ENCODE results near the gene C9orf153. TPM values are rescaled to one million over a fixed set of nuclear protein-coding genes. Genes with fewer than 3 reads are reported as not detected.

Gene C9orf153
- polyA plus RNA-seq, 1 donor from 2014 or later: not detected

- Histone ChIP-seq H3K27ac (ENCODE audit: low read length) (no peak overlapping the region), H3K4me2 (ENCODE audit: low read length) (no peak overlapping the region), H3K9me3 (ENCODE audit: low read length) (no peaks in the 10 kb centered on the region), H3K79me2 (replicated peaks; ENCODE audit: insufficient read depth, low read length) (peaks cover 19% of the 10 kb centered on the region), H3F3A (ENCODE audit: insufficient read depth, low read length, poor library complexity, severe bottlenecking) (no peaks in the 10 kb centered on the region), H4K20me1 (ENCODE audit: insufficient read depth) (no peaks in the 10 kb centered on the region), H2AFZ (ENCODE audit: low read depth, low read length) (no peak overlapping the region), H3K27me3 (ENCODE audit: insufficient read depth, low read depth, low read length) (no peaks in the 10 kb centered on the region), H3K4me3 (ENCODE audit: low read length) (no peak overlapping the region), H3K9ac (ENCODE audit: low read length) (no peak overlapping the region), H3K9me2 (ENCODE audit: insufficient read depth, low read length) (no peaks in the 10 kb centered on the region), H3K36me3 (ENCODE audit: insufficient read depth, low read length) (peaks cover 16% of the 10 kb centered on the region)
- TF ChIP-seq MXI1 (conservative IDR thresholded peaks at IDR 0.05; ENCODE audit: poor library complexity, severe bottlenecking) (no peak), RAD21 (conservative IDR thresholded peaks at IDR 0.05) (no peak), POLR2AphosphoS5 (IDR thresholded peaks at IDR 0.05) (no peak), CTCF (IDR thresholded peaks at IDR 0.05; ENCODE audit: poor library complexity, severe bottlenecking) (no peak), TAF1 (IDR thresholded peaks at IDR 0.05; ENCODE audit: low read depth) (no peak), REST (IDR thresholded peaks at IDR 0.05; ENCODE audit: borderline replicate concordance) (no peak), EP300 (conservative IDR thresholded peaks at IDR 0.05; ENCODE audit: poor library complexity, severe bottlenecking) (no peak), EZH2 (IDR thresholded peaks at IDR 0.05; ENCODE audit: borderline replicate concordance, insufficient read depth, low read length, poor library complexity, severe bottlenecking) (no peak), SMC3 (conservative IDR thresholded peaks at IDR 0.05; ENCODE audit: poor library complexity) (no peak)
Observed at GRCh38 chr9:86272221-86272620, 12.8 kb upstream of the C9orf153 start.

GRCh38 chr9:86263876-86264275 lies 4.4 kb upstream of the C9orf153 start:
- Histone ChIP-seq H3K9me3 (ENCODE audit: low read length) (no peaks in the 10 kb centered on the region), H4K20me1 (ENCODE audit: insufficient read depth) (no peaks in the 10 kb centered on the region)

More at GRCh38 chr9:86263876-86264275, 4.4 kb upstream of the C9orf153 start:
- no peak for TF ChIP-seq CTCF (IDR thresholded peaks at IDR 0.05; ENCODE audit: poor library complexity, severe bottlenecking)
- Histone ChIP-seq H3K9me2 (ENCODE audit: insufficient read depth, low read length) (no peaks in the 10 kb centered on the region), H3K79me2 (replicated peaks; ENCODE audit: insufficient read depth, low read length) (no peaks in the 10 kb centered on the region), H3K27me3 (ENCODE audit: insufficient read depth, low read depth, low read length) (no peaks in the 10 kb centered on the region), H3K4me3 (ENCODE audit: low read length) (no peak overlapping the region), H3K9ac (ENCODE audit: low read length) (no peak overlapping the region), H3K4me2 (ENCODE audit: low read length) (no peak overlapping the region), H3F3A (ENCODE audit: insufficient read depth, low read length, poor library complexity, severe bottlenecking) (no peaks in the 10 kb centered on the region), H2AFZ (ENCODE audit: low read depth, low read length) (no peak overlapping the region), H3K36me3 (ENCODE audit: insufficient read depth, low read length) (no peaks in the 10 kb centered on the region), H3K27ac (ENCODE audit: low read length) (no peak overlapping the region)
